ENCODE measurements around the gene SSBP4.

- TF ChIP-seq ZNF274 (IDR thresholded peaks at IDR 0.05; ENCODE audit: low read depth, low read length) = no peak
- no peak for TF ChIP-seq SUZ12 (IDR thresholded peaks at IDR 0.05; ENCODE audit: extremely low read depth, insufficient read depth, insufficient read length)
Observed at GRCh38 chr19:18465214-18465963, 46.2 kb downstream of the SSBP4 start.
